Lower leg skin (tissue), 3 donors: ENCODE data around the gene KLHL34.

ENCODE experiments used
- POLR2A ChIP-seq, 2 donors: fragments of 450-650 bp; IDR thresholded peaks; one replicate each; pipeline ENCODE4 v1.6.1; 2016 to 2017; ENCODE audit warnings: antibody characterized with exemption in 2 of 2, mild to moderate bottlenecking in 1 of 2, moderate library complexity in 1 of 2
- TF ChIP-seq, protein P1 (sequence below), 3 donors: fragments of 450-650 bp; IDR thresholded peaks; one replicate each; pipeline ENCODE4 v1.5.1; 2016; ENCODE audit warnings: antibody characterized with exemption in 3 of 3, mild to moderate bottlenecking in 3 of 3, moderate library complexity in 2 of 3

DNA sequence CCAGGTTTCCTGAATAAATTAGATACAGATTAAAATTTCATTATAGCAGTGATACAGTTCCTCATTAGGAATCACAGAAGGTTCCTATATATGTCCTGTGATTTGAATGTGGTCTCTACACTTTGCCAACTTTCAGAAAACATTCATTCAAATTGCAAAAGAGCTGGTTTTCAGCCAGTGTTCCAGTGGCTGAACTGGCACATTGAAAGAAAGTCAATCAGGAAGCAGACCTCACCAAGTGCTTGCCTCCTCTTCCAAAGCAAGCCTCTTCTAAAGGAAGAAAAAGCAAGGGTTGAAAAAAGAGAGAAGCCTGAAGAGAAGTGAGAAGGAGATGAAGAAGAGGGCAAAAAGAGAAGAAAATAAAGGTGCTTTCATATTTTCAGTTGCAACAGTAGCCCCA lies 12.7 kb downstream of the KLHL34 start:
- TF ChIP-seq, protein P1, sequence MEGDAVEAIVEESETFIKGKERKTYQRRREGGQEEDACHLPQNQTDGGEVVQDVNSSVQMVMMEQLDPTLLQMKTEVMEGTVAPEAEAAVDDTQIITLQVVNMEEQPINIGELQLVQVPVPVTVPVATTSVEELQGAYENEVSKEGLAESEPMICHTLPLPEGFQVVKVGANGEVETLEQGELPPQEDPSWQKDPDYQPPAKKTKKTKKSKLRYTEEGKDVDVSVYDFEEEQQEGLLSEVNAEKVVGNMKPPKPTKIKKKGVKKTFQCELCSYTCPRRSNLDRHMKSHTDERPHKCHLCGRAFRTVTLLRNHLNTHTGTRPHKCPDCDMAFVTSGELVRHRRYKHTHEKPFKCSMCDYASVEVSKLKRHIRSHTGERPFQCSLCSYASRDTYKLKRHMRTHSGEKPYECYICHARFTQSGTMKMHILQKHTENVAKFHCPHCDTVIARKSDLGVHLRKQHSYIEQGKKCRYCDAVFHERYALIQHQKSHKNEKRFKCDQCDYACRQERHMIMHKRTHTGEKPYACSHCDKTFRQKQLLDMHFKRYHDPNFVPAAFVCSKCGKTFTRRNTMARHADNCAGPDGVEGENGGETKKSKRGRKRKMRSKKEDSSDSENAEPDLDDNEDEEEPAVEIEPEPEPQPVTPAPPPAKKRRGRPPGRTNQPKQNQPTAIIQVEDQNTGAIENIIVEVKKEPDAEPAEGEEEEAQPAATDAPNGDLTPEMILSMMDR (IDR thresholded peaks at IDR 0.05), result no peak
- TF ChIP-seq POLR2A (IDR thresholded peaks at IDR 0.05), result no peak
